ENCODE results near the gene CHRNA1.

- TF ChIP-seq CTCF (conservative IDR thresholded peaks at IDR 0.05) (no peak), EZH2 (IDR thresholded peaks at IDR 0.05; ENCODE audit: low read depth) (no peak)
These were observed 8.2 kb upstream of the CHRNA1 start for GRCh38 chr2:174772472-174772801.

Measured in PC-9 (cell line).